ENCODE data around the gene IMMP2L. TPM values are rescaled to one million over a fixed set of nuclear protein-coding genes. Genes with fewer than 3 reads are reported as not detected.
"Not testable (repeated sequence)": the region's sequence is repeated elsewhere in the genome, so short reads cannot be mapped to it uniquely, and the experiment has no call there.

The IMMP2L gene
- total RNA-seq, 2 experiments from 2014 or later = 8.9 to 18.7 TPM

DNA sequence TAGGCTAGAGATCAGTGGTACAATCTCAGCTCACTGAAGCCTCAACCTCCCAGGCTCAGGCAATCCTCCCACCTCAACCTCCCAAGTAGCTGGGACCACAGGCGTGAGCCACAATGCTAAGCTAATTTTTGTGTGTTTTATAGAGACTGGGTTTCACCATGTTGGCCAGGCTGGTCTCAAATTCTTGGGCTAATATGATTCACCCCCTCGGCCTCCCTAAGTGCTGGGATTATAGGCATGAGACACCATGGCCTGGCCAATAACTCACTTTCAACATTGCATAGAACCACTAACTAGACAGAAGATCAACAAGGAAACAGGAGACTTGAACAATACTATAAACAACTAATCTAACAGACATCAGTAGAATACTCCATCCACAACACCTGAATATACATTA lies 279.7 kb downstream of the IMMP2L start:
- Histone ChIP-seq H3K36me3 (ENCODE audit: insufficient read depth, low read length) (no peaks in the 10 kb centered on the region), H3K4me3 (ENCODE audit: low read length) (no peak overlapping the region), H3K27ac (ENCODE audit: low read depth in 1 of 2, low read length in 2 of 2) (no peak overlapping the region), H3K27me3 (ENCODE audit: control insufficient read depth in 1 of 2, insufficient read depth in 2 of 2, low read length in 2 of 2) (no peaks in the 10 kb centered on the region), H3K9me3 (ENCODE audit: control insufficient read depth in 1 of 2, insufficient read depth in 1 of 2, low read length in 2 of 2) (no peaks in the 10 kb centered on the region), H3K4me1 (ENCODE audit: insufficient read depth, low read length) (no peaks in the 10 kb centered on the region)
- no peak overlapping the region for H3K4me3 Mint-ChIP-seq
- intact Hi-C loops (cut with DNase I, micrococcal nuclease) = no loop called here
- ChIA-PET POLR2A (no interaction called here), CTCF (no interaction called here)
- H3K27ac Mint-ChIP-seq = no peak overlapping the region
- H3K36me3 Mint-ChIP-seq (ENCODE audit: low read depth) = peaks cover 35% of the 10 kb centered on the region
- peaks cover 2% of the 10 kb centered on the region for H3K9me3 Mint-ChIP-seq
- no peaks in the 10 kb centered on the region for H3K27me3 Mint-ChIP-seq
- TF ChIP-seq CTCF (IDR thresholded peaks at IDR 0.05) = no peak
- no peaks in the 10 kb centered on the region for H3K4me1 Mint-ChIP-seq (ENCODE audit: low read depth)
- DNase-seq = no peak
- no peak for ATAC-seq (ENCODE audit: poor library complexity)

DNA sequence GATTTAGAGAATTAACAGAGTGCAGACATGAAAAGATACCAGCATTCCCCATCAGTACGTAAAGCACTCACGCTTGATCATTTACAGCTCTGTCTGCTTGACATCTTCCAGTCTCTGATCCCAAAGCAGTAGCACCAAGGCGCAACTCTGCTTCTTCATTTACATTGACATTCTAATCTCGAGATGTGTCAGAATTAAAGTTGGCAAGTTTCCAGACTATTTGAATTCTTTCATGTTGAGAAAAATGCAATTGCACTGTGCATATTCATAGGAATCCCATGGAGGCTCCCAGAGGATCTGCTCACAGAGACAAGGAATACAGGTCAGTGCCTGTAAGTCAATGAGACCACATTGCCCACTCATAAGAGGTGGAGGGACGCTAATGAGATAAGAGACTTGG lies 287.4 kb downstream of the IMMP2L start:
- intact Hi-C loops (cut with DNase I, micrococcal nuclease) = no loop called here
- CTCF ChIA-PET = no interaction called here
- H3K27me3 ChIP-seq (ENCODE audit: control insufficient read depth in 1 of 2, insufficient read depth in 2 of 2, low read length in 2 of 2) = no peaks in the 10 kb centered on the region
- no peaks in the 10 kb centered on the region for H3K27me3 Mint-ChIP-seq
- POLR2A ChIA-PET = no interaction called here
- no peak overlapping the region for H3K27ac ChIP-seq (ENCODE audit: low read depth in 1 of 2, low read length in 2 of 2)
- no peak overlapping the region for H3K4me3 Mint-ChIP-seq
- H3K4me3 ChIP-seq (ENCODE audit: low read length) = no peak overlapping the region
- no peaks in the 10 kb centered on the region for H3K9me3 ChIP-seq (ENCODE audit: control insufficient read depth in 1 of 2, insufficient read depth in 1 of 2, low read length in 2 of 2)
- no peaks in the 10 kb centered on the region for H3K36me3 ChIP-seq (ENCODE audit: insufficient read depth, low read length)
- no peaks in the 10 kb centered on the region for H3K4me1 ChIP-seq (ENCODE audit: insufficient read depth, low read length)
- DNase-seq (no peak), ATAC-seq (ENCODE audit: poor library complexity) (no peak)
- no peaks in the 10 kb centered on the region for H3K4me1 Mint-ChIP-seq (ENCODE audit: low read depth)
- no peak overlapping the region for H3K27ac Mint-ChIP-seq
- H3K36me3 Mint-ChIP-seq (ENCODE audit: low read depth) = peaks cover 5% of the 10 kb centered on the region
- peaks cover 2% of the 10 kb centered on the region for H3K9me3 Mint-ChIP-seq
- no peak for TF ChIP-seq CTCF (IDR thresholded peaks at IDR 0.05)

DNA sequence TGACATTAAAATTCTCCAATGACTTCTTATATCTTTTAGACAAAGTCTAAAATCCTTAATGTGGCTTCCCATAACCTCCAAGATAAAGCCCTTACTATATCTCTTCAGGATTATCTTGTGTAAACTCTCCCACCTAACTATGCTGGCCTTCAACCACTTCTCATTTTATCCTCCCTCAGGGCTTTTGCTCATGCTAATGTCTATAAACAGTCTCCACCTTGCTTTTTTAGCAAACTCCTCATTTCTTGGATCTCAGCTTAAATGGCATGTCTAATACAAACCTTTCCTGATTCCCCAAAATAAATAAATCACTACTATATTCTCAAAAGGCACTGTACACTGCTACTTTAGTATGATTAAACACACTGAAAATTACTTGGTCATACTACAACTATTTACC lies 290.2 kb downstream of the IMMP2L start:
- Mint-ChIP-seq H3K27ac (no peak overlapping the region), H3K4me3 (no peak overlapping the region), H3K4me1 (ENCODE audit: low read depth) (no peaks in the 10 kb centered on the region), H3K9me3 (peaks cover 2% of the 10 kb centered on the region), H3K27me3 (no peaks in the 10 kb centered on the region), H3K36me3 (ENCODE audit: low read depth) (peaks cover 5% of the 10 kb centered on the region)
- Histone ChIP-seq H3K36me3 (ENCODE audit: insufficient read depth, low read length) (no peaks in the 10 kb centered on the region), H3K27me3 (ENCODE audit: control insufficient read depth in 1 of 2, insufficient read depth in 2 of 2, low read length in 2 of 2) (no peaks in the 10 kb centered on the region), H3K4me1 (ENCODE audit: insufficient read depth, low read length) (no peaks in the 10 kb centered on the region), H3K4me3 (ENCODE audit: low read length) (no peak overlapping the region), H3K27ac (ENCODE audit: low read depth in 1 of 2, low read length in 2 of 2) (no peak overlapping the region), H3K9me3 (ENCODE audit: control insufficient read depth in 1 of 2, insufficient read depth in 1 of 2, low read length in 2 of 2) (no peaks in the 10 kb centered on the region)
- intact Hi-C loops (cut with DNase I, micrococcal nuclease) = no loop called here
- ChIA-PET CTCF (no interaction called here), POLR2A (no interaction called here)
- ATAC-seq (ENCODE audit: poor library complexity) = no peak
- TF ChIP-seq CTCF (IDR thresholded peaks at IDR 0.05) = no peak
- DNase-seq = no peak

DNA sequence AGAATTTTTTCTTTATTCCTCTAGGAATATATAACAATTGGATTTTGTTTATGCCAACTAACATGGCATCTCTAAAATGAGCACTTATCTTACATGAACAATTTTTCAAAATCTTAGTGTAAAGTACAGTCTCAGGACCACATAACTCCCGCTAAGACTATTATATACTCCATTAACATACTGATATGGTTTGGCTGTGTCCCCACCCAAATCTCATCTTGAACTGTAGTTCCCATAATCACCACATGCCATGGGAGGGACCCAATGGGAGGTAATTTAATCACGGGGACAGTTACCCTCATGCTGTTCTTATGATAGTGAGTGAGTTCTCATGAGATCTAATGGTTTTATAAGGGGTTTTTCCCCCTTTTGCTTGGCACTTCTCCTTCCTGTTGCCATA lies 291.5 kb downstream of the IMMP2L start:
- H3K4me3 Mint-ChIP-seq; ATAC-seq (ENCODE audit: poor library complexity); H3K4me1 ChIP-seq (ENCODE audit: insufficient read depth, low read length); POLR2A ChIA-PET; H3K27ac ChIP-seq (ENCODE audit: low read depth in 1 of 2, low read length in 2 of 2); H3K4me3 ChIP-seq (ENCODE audit: low read length); H3K4me1 Mint-ChIP-seq (ENCODE audit: low read depth); DNase-seq; CTCF ChIA-PET; H3K9me3 ChIP-seq (ENCODE audit: control insufficient read depth in 1 of 2, insufficient read depth in 1 of 2, low read length in 2 of 2); intact Hi-C loops (cut with DNase I, micrococcal nuclease); H3K36me3 Mint-ChIP-seq (ENCODE audit: low read depth); H3K27me3 Mint-ChIP-seq; H3K36me3 ChIP-seq (ENCODE audit: insufficient read depth, low read length); H3K27me3 ChIP-seq (ENCODE audit: control insufficient read depth in 1 of 2, insufficient read depth in 2 of 2, low read length in 2 of 2); H3K27ac Mint-ChIP-seq; H3K9me3 Mint-ChIP-seq: not testable (repeated sequence)
